CD4-positive, alpha-beta T cell treated with Interleukin-17A for 4 hours (primary cell): ENCODE results near the gene C2orf68.
A peak's percentile ranks its signal among the peaks of the same experiment; 100 is the strongest.
"Not testable (repeated sequence)": the region's sequence is repeated elsewhere in the genome, so short reads cannot be mapped to it uniquely, and the experiment has no call there.

Source experiments
- DNase-seq: peaks from one replicate; pipeline ENCODE4 v3.0.0-alpha.2; 2020; ENCODE audit warnings: mixed read lengths

Gene C2orf68

DNA sequence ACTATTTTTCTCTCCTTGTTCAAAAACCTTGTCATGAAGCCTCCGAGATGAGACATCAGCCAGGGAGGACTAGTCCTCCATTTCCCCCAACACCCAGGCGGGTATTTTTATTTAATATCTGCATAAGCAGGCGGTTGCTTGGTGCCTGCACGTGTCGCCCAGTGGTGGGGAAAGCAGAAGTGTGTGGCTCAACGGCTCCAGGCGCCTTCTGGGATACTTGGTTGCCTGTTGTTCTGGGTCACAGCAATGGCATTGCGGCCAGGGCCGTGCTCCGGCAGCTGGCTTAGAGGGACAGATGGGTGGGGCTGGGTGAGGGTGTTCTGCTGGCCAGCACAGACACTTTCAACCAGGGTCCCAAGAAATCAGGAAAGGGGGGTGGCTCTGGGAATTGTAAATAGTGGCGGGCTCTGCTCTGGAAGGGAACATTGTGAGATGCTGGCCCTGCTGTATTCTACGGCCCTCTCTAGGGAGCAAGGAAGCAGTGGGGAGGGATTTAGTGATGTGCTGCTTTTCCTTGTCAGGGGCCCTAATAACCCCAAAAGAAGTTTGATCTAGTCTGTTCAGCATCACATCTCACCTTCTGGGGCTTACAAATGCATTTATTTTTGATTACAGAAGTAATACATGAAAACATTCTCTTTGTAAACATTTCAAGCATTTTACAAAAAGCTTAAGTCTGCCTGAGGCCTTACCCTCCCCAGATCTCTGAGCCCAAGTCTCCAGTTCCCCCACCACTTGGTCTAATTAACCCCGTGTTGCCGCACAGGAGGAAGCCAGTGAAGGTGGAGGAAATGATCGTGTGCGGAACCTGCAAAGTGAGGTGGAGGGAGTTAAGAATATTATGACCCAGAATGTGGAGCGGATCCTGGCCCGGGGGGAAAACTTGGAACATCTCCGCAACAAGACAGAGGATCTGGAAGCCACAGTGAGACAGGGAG, 33.4 kb downstream of the C2orf68 start:
- DNase-seq = peak; percentile 29

DNA sequence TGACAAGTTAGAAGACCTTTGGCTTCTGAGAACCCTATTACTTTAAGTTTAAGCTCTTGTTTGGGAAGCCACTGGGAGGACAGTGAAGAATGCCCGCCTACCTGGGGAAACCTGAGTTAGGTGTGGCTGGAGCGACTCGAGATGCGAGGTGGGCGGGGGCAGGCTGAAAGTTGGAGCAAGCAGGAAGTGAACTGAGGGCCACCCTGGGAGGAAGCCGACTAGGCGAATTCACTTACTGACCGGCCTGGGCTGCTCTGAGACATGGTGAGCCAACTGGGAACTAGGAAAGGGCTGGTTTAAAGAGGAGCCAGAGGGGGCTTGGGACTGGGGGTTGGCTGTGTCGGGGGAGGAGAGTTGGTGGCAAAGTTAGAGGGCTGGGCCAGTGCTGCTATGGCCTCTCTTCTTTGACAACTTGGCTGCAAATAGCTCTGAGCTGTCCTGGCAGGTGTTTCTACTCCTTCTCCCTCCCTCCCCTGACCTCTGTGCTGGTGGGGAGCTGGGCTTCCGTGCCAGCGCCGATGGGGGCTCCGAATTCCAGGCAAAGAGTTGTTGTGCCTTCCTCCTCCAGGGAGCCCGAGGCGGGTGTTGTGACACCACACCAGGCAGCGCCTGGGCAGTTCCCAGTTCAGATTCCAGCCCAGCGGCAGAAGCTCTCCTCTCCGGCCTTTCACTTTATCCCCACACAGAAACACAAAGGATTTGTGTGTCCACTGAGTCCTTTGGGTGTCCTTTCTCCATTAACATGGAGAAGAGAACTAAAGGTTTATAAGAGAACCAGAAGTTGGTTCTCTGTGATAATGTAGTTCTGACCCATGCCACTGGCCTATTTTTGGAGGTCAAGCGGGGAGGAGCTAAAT, 34.3 kb downstream of the C2orf68 start, which contains the start of gene VAMP8:
TSS of gene VAMP8 (plus strand) at position 201 of the 857 bp plus-strand sequence. CDS start at position 262, 61 bp downstream.
- peak; percentile 80 for DNase-seq

DNA sequence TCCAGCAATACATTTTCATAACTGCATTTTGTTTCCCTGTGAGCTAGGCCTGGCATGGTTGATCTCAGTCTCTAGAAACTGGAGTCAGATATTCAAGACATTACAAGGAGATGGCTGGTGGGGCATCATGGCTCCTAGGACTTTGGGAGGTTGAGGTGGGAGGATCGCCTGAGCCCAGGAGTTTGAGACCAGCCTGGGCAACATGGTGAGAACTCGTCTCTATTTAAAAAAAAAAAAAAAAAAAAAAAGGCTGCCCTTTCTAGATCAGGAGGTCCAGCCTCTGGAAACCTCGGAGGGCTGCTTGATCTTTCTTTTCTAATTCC, 34.8 kb downstream of the C2orf68 start:
- DNase-seq = no peak

DNA sequence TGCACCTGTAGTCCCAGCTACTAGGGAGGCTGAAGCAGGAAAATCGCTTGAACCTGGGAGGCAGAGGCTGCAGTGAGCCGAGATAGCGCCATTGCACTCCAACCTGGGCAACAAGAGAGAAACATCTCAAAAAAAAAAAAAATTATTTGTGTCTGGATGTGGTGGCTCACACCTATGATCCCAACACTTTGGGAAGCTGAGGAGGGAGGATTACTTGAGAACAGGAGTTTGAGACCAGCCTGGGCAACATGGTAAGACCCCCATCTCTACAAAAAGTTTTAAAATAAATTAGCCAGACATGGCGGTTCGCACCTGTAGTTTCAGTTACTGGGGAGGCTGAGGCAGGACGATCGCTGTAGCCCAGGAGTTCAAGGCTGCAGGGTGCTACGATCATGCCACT, 36.1 kb downstream of the C2orf68 start:
- no peak for DNase-seq

DNA sequence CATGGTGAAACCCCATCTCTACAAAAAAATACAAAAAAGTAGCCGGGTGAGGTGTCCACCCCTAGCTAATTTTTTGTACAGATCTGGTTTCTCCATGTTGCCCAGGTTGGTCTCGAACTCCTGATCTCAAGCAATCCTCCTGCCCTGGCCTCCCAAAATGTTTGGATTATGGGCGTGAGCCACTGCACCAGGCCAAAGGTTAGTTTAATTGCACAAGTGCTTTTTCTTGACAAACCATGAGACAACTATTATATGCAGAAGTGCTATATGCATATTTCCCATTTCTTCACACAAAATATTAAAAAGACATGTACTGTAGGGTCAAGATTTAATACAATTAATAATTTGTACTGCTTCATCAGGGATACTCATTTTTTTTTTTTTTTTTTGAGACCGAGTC, 45.6 kb downstream of the C2orf68 start:
- DNase-seq = no peak

DNA sequence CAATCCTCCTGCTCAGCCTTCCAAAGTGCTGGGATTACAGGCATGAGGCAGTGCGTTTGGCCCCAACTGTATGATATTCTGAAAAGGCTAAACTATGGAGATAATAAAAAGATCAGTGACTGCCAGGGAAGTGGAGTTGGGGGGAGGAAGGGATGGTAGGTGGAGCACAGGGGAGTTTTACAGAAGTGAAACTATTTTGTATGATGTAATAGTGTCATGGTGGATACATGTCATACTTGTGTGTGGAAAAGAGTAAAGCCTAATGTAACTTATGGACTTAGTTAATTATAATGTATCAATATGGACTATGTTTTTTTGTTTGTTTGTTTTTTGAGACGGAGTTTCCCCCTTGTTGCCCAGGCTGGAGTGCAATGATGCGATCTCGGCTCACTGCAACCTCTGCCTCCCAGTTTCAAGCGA, 47.7 kb downstream of the C2orf68 start:
- DNase-seq = no peak

DNA sequence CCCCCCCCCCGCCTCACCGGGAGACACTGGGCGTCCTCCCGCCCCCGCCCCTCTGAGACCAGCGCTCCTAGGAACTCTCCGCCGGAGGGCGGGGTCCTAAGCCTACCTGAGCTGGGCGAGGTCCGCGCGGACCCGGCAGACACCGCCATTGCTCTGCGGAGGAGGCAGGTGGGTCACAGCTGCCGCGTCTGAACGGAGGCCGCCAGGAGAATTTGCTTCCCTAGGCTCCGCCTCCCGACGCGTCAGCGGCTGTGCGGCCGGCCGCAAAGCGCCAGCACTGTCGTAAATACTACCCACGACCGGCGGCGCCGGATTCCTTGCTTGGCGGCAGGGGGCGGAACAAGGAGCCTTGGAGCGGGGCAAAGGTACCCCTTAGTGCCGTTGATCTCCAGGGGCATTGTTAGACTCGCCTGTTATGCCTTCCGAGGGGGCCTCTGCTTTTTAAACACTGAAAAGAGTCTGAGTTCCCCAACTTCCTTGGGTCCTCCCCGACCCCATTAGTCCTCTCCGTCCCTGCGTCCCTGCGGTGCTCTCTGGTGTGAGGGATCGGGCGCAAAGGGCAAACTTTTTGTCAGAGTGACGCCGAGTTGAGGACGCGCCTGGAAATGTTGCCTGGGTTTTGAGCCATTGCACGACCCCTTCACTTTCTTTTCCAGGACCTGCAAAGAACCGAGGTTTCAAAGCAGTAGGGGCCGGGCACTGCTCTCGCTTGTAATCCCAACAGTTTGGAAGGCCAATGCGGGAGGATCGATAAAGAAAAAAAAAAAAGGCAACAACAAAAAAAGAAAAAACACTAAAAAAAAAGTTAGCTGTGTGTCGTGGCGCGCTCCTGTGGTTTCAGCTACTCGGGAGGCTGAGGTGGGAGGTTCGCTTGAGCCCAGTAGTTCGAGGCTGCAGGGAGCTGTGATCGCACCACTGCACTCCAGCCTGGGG, 50.3 kb downstream of the C2orf68 start, which contains the start of gene GGCX:
TSS of gene GGCX (minus strand) at position 214 of the 933 bp plus-strand sequence. CDS start at position 149, 65 bp downstream.
- DNase-seq = peak; percentile 95

DNA sequence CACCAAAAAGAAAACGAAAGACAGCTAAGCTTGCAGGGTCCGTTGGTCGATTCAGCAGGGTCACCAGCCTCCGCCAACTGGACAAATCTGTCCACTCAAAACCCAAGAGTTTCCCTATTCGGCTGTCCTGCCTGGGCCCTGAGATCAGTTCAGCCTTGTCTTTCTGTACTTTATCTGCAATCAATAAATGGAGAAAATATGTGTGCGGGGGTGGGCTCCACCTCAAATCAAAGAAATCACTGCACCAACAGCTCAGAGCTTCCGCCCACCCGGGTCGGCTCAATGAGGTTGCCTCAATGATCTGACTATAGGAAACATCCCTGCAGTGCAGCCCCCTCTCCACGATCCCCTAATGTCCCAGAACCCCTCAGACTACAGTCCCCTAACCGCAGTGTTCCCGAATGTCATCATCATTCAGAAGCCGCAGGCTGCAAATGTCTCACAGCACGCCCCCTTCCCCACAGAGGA, 51.0 kb downstream of the C2orf68 start:
- DNase-seq = no peak

DNA sequence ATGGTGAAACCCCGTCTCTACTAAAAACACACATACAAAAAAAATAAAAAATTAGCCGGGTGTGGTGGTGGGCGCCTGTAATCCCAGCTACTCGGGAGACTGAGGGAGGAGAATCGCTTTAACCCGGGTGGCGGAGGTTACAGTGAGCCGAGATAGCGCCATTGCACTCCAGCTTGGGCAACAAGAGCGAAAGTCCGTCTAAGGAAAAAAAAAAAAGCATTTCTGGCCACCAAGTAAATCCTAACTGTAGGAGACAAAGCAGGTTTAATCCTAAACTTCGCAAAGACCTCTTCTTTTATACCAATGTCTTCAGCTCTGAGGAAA, 51.5 kb downstream of the C2orf68 start:
- not testable (repeated sequence) for DNase-seq

DNA sequence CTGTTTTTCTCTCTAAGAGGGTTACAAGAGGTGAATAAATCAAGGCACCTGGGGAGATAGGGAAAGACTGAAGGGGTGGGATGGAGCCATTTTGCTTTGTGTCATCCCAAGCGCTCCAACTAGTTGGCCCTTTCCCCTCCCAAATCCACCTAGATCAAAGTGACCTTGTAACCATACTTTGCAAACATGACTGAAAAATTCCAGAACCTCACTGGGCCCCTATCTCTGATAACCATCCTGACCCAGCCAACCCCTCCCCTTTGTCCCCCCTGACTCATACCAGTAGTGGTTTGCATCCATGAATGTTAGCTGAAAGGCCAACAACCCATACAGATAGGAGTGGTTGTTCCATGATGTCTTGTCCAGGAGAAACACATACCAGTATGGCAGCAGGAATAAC, 53.7 kb downstream of the C2orf68 start:
- no peak for DNase-seq

DNA sequence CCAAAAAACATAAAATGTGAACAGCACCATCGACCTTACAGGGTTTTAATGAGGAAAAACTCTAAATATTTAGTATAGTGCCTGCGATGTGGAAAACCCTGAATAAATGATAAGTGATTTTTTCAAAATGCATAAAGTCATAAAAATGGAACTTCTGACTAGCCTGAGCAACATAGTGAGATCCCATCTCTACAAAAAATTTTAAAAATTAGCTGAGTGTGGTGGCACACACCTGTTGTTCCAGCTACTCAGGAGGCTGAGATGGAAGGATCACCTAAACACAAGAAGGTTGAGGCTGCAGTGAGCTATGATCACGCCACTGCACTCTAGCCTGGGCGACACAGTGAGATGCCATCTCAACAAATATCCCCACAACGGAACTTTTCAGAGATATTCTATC, 54.7 kb downstream of the C2orf68 start:
- no peak for DNase-seq
